GM12878 (cell line): ENCODE data around the gene POU2F3. TPM values are rescaled to one million over a fixed set of nuclear protein-coding genes. Genes with fewer than 3 reads are reported as not detected.

Experiments used
- BCL11A ChIP-seq: IDR thresholded peaks from 2 replicates; pipeline ENCODE4 v1.6.1; 2011; ENCODE audit warnings: low read depth, low read length
- BHLHE40 ChIP-seq, 2 experiments: fragments of 450-650 bp in 1 of 2; IDR thresholded peaks; 2 replicates each; pipeline ENCODE4 v1.6.1; 2011 to 2017; ENCODE audit warnings: low read depth in 2 of 2, borderline replicate concordance in 1 of 2, improper control_type of control experiment in 1 of 2, low read length in 1 of 2, mild to moderate bottlenecking in 1 of 2
- CBX5 ChIP-seq: sonication (generic); IDR thresholded peaks from 2 replicates; pipeline ENCODE4 v1.6.1; 2016; ENCODE audit warnings: low read depth, moderate library complexity, mild to moderate bottlenecking, inconsistent platforms
- CUX1 ChIP-seq: IDR thresholded peaks from 2 replicates; pipeline ENCODE4 v1.6.1; 2012; ENCODE audit warnings: improper control_type of control experiment, low read depth, low read length; ENCODE audit not compliant: insufficient replicate concordance
- GABPA ChIP-seq: IDR thresholded peaks from 2 replicates; pipeline ENCODE4 v1.6.1; 2014; ENCODE audit warnings: antibody characterized with exemption, low read depth, mild to moderate bottlenecking, inconsistent platforms
- HDAC6 ChIP-seq: fragments of 200-600 bp; sonication (generic); IDR thresholded peaks from one replicate; pipeline ENCODE4 v1.8.0; 2017; ENCODE audit warnings: antibody characterized with exemption; ENCODE audit not compliant: unreplicated experiment
- JUND ChIP-seq: IDR thresholded peaks from 2 replicates; pipeline ENCODE4 v1.6.1; 2012; ENCODE audit warnings: low read depth, mild to moderate bottlenecking, low read length, improper control_type of control experiment, moderate library complexity
- PAX5 ChIP-seq: IDR thresholded peaks from 2 replicates; pipeline ENCODE4 v1.6.1; 2011; ENCODE audit warnings: low read depth, low read length, borderline replicate concordance
- POLR2AphosphoS5 ChIP-seq: IDR thresholded peaks from 2 replicates; pipeline ENCODE4 v1.6.1; 2011; ENCODE audit warnings: mild to moderate bottlenecking, low read length, inconsistent platforms
- RELB ChIP-seq: fragments of 450-650 bp; IDR thresholded peaks from 2 replicates; pipeline ENCODE4 v1.6.1; 2017; ENCODE audit warnings: low read depth, mild to moderate bottlenecking, moderate library complexity
- SMARCA5 ChIP-seq: fragments of 450-650 bp; IDR thresholded peaks from 2 replicates; pipeline ENCODE4 v1.6.1; 2017; ENCODE audit warnings: mild to moderate bottlenecking
- ZNF622 ChIP-seq: fragments of 450-650 bp; IDR thresholded peaks from 2 replicates; pipeline ENCODE4 v1.6.1; 2017; ENCODE audit warnings: mild to moderate bottlenecking, inconsistent platforms
- ZSCAN29 ChIP-seq: fragments of 450-650 bp; IDR thresholded peaks from 2 replicates; pipeline ENCODE4 v1.6.1; 2017; ENCODE audit warnings: mild to moderate bottlenecking, moderate library complexity
- polyA plus RNA-seq, 11 experiments: library from polyadenylated mRNA; depleted of rRNA in 4 of 11; unstranded in 6 of 11; stranded (reverse) in 5 of 11; fragments of >200 nt; fragmentation: Nextera tagmentation in 4 of 11; fragmentation: Illumina TruSeq in 1 of 11; extraction: Ambion mirVana in 4 of 11; extraction: Trizol in 1 of 11; gene quantifications; 1 replicate in 1 of 11; 2 replicates in 10 of 11; pipeline versions ENCODE4 v1.2.1 to v1.2.3, GENCODE V29; 2011 to 2016; ENCODE audit warnings: inconsistent platforms in 2 of 11, missing spikeins in 2 of 11, low read depth in 1 of 11
- total RNA-seq, 4 experiments: library from RNA; depleted of rRNA in 3 of 4; stranded (reverse); fragments of >200 nt in 3 of 4; fragmentation: Illumina TruSeq in 1 of 4; extraction: Trizol in 1 of 4; gene quantifications; 2 replicates each; pipeline versions ENCODE4 v1.2.1 to v1.2.3, GENCODE V29; 2013 to 2021
- TF ChIP-seq, protein P1 (sequence below): fragments of 450-650 bp; formaldehyde crosslinking; IDR thresholded peaks from 2 replicates; pipeline ENCODE4 v1.4.0; 2022; ENCODE audit warnings: mild to moderate bottlenecking, moderate library complexity

Gene POU2F3
- total and polyA plus RNA-seq, 10 of the 15 experiments (the other 5 are each of a cell fraction or from before 2014, with no cell fraction given): 0.09 to 4.4 (median 0.33) TPM

- TF ChIP-seq, protein P1, sequence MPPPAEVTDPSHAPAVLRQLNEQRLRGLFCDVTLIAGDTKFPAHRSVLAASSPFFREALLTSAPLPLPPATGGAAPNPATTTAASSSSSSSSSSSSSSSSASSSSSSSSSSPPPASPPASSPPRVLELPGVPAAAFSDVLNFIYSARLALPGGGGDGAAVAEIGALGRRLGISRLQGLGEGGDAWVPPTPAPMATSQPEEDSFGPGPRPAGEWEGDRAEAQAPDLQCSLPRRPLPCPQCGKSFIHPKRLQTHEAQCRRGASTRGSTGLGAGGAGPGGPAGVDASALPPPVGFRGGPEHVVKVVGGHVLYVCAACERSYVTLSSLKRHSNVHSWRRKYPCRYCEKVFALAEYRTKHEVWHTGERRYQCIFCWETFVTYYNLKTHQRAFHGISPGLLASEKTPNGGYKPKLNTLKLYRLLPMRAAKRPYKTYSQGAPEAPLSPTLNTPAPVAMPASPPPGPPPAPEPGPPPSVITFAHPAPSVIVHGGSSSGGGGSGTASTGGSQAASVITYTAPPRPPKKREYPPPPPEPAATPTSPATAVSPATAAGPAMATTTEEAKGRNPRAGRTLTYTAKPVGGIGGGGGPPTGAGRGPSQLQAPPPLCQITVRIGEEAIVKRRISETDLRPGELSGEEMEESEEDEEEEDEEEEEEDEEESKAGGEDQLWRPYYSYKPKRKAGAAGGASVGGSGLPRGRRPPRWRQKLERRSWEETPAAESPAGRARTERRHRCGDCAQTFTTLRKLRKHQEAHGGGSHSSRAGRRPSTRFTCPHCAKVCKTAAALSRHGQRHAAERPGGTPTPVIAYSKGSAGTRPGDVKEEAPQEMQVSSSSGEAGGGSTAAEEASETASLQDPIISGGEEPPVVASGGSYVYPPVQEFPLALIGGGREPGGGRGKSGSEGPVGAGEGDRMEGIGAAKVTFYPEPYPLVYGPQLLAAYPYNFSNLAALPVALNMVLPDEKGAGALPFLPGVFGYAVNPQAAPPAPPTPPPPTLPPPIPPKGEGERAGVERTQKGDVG (CRISPR knock-in tag): no peak
- TF ChIP-seq BHLHE40 (IDR thresholded peaks at IDR 0.05; ENCODE audit: borderline replicate concordance in 1 of 2, low read depth in 2 of 2, low read length in 1 of 2) (peak; percentile 7 to 62; a peak in 2 of 4 replicates), JUND (no peak), CUX1 (no peak), GABPA (peak; percentile 69), HDAC6 (no peak), POLR2AphosphoS5 (no peak), ZNF622 (no peak), CBX5 (peak; percentile 50; the same call in 1 of the 2 replicates), SMARCA5 (peak; percentile 93), BCL11A (0 out of 2 replicates have a peak, but pooled peaks have one; percentile 8), ZSCAN29 (peak; percentile 8; the same call in 1 of the 2 replicates), RELB (peak; percentile 85), PAX5 (peak; percentile 64; the same call in 1 of the 2 replicates)
Measured at GRCh38 chr11:120335908-120336640, 96.1 kb downstream of the POU2F3 start, which contains the start of gene ARHGEF12 (continued).
